K562 (cell line): ENCODE results near the gene C1orf21. TPM values are rescaled to one million over a fixed set of nuclear protein-coding genes. Genes with fewer than 3 reads are reported as not detected.

ENCODE experiments used
- ATAC-seq: fragments of 200-7000 bp; cut with Tn5 transposase; 3 replicates; pipeline ENCODE4 v1.9.1; 2020; ENCODE audit warnings: moderate library complexity
- BruUV-seq: library from RNA; stranded (reverse); fragments of 400-500 nt; replicated peaks from 2 replicates; lab custom pipeline; 2021; lab: Mats Ljungman, UMichigan
- CTCF ChIA-PET: fragments of 300-600 bp; formaldehyde crosslinking; extraction: SDS; loops from one replicate; lab custom pipeline; 2021; ENCODE audit warnings: low intra/inter-chr PET ratio; lab: Yijun Ruan, JAX
- POLR2A ChIA-PET: fragments of 300-600, 350-650 bp; sonication (Branson Sonifier 250); formaldehyde crosslinking; extraction: SDS; loops from one replicate; lab custom pipeline; 2021; ENCODE audit warnings: antibody characterized with exemption, inconsistent platforms; lab: Yijun Ruan, JAX
- DNase-seq, 4 experiments: peaks; one replicate each; pipeline versions ENCODE4 v3.0.0 to v3.0.0-alpha.2; 2011 to 2018; ENCODE audit warnings: low spot score in 3 of 4, mixed read lengths in 3 of 4; ENCODE audit errors: extremely low read depth in 1 of 4
- FAIRE-seq: peaks from 2 replicates; lab custom pipeline; 2011; peaks lifted over from hg19 to GRCh38; lab: Jason Lieb, UNC
- H2AFZ ChIP-seq: 2 replicates; pipeline ENCODE4 v1.6.0; 2011; ENCODE audit warnings: low read depth, low read length, control low read depth, inconsistent platforms
- H3K27ac ChIP-seq: fragments of 200-600 bp; 3 replicates; pipeline ENCODE4 v1.8.0; 2011; ENCODE audit warnings: low read depth, mild to moderate bottlenecking, control low read depth, inconsistent platforms, low read length, moderate library complexity, mixed read lengths; ENCODE audit errors: extremely low read depth
- H3K27me3 ChIP-seq, 2 experiments: fragments of 300-600 bp in 1 of 2; 2 replicates in 1 of 2; 3 replicates in 1 of 2; pipeline versions ENCODE4 v1.6.0 to v1.8.0; 2011; ENCODE audit warnings: inconsistent platforms in 2 of 2, low read length in 2 of 2, mild to moderate bottlenecking in 1 of 2, mixed read lengths in 1 of 2, moderate library complexity in 1 of 2; ENCODE audit not compliant: control insufficient read depth in 2 of 2, insufficient read depth in 2 of 2
- H3K36me3 ChIP-seq: fragments of 300-600 bp; 3 replicates; pipeline ENCODE4 v1.8.0; 2011; ENCODE audit warnings: mild to moderate bottlenecking, low read length, inconsistent platforms; ENCODE audit not compliant: control insufficient read depth, insufficient read depth
- H3K4me1 ChIP-seq, 2 experiments: fragments of 200-600 bp in 1 of 2; replicated peaks in 1 of 2; 2 replicates in 1 of 2; 3 replicates in 1 of 2; pipeline versions ENCODE4 v1.5.1 to v1.8.0; 2011; ENCODE audit warnings: inconsistent platforms in 2 of 2, low read length in 2 of 2, mild to moderate bottlenecking in 1 of 2, mixed read lengths in 1 of 2, moderate library complexity in 1 of 2; ENCODE audit not compliant: control insufficient read depth in 2 of 2, insufficient read depth in 2 of 2
- H3K4me2 ChIP-seq: 2 replicates; pipeline ENCODE4 v1.6.1; 2011; ENCODE audit warnings: low read length, control low read depth, inconsistent platforms, mixed read lengths; ENCODE audit not compliant: insufficient read depth
- H3K4me3 ChIP-seq: fragments of 200-600 bp; sonication (generic), shearing (Covaris generic); 2 replicates; pipeline ENCODE4 v1.5.1; 2016; ENCODE audit warnings: control low read depth, inconsistent platforms
- H3K79me2 ChIP-seq: fragments of 200-600 bp; 3 replicates; pipeline ENCODE4 v1.8.0; 2011; ENCODE audit warnings: low read length, inconsistent platforms; ENCODE audit not compliant: control insufficient read depth, insufficient read depth
- H3K9ac ChIP-seq, 2 experiments: 2 replicates each; pipeline versions ENCODE4 v1.6.0 to v1.6.1; 2011; ENCODE audit warnings: low read depth in 2 of 2, low read length in 2 of 2, control low read depth in 1 of 2, inconsistent platforms in 1 of 2, mild to moderate bottlenecking in 1 of 2, mixed read lengths in 1 of 2; ENCODE audit not compliant: insufficient read depth in 1 of 2
- H3K9me1 ChIP-seq: one replicate; pipeline ENCODE4 v1.6.0; 2011; ENCODE audit warnings: inconsistent platforms, mild to moderate bottlenecking, low read length, moderate library complexity; ENCODE audit not compliant: control insufficient read depth, insufficient read depth
- H3K9me3 ChIP-seq: replicated peaks from 2 replicates; pipeline ENCODE4 v1.5.1; 2011; ENCODE audit warnings: low read depth, low read length, inconsistent platforms; ENCODE audit not compliant: control insufficient read depth, insufficient read depth
- H4K20me1 ChIP-seq: replicated peaks from 2 replicates; pipeline ENCODE4 v1.6.1; 2011; ENCODE audit warnings: low read length, inconsistent platforms, mixed read lengths; ENCODE audit not compliant: control insufficient read depth, insufficient read depth
- MEIS2 ChIP-seq: fragments of 450-650 bp; IDR thresholded peaks from 2 replicates; pipeline ENCODE4 v1.6.1; 2014; ENCODE audit warnings: mild to moderate bottlenecking; ENCODE audit not compliant: partially characterized antibody
- PTBP1 ChIP-seq: fragments of 200-400 bp; formaldehyde crosslinking; IDR thresholded peaks from 2 replicates; pipeline ENCODE4 v1.6.1; 2017; ENCODE audit warnings: low read depth, low read length
- ZZZ3 ChIP-seq: fragments of 450-650 bp; IDR thresholded peaks from 2 replicates; pipeline ENCODE4 v1.6.1; 2016; ENCODE audit warnings: antibody characterized with exemption, mild to moderate bottlenecking, moderate library complexity
- WGBS: fragments of 100-300 bp; shearing (Covaris generic); methylation state at CpG from one replicate; pipeline ENCODE4 v1.1.6; 2016; ENCODE audit warnings: low coverage, mixed read lengths; ENCODE audit not compliant: insufficient coverage; ENCODE audit errors: missing lambda C conversion rate; 5-methylcytosine and 5-hydroxymethylcytosine counted together
- in situ Hi-C: fragments of 300-500 bp; cut with MboI; formaldehyde crosslinking; loops from 4 replicates; pipeline ENCODE4 v1.15.0; 2018; ENCODE audit warnings: inconsistent platforms, mixed read lengths
- intact Hi-C: fragments of 100-400 bp; cut with micrococcal nuclease; formaldehyde crosslinking; loops from 2 replicates; pipeline ENCODE4 v1.14.2; 2022
- polyA plus RNA-seq, 8 experiments: library from polyadenylated mRNA; depleted of rRNA in 4 of 8; stranded (reverse) in 5 of 8; unstranded in 3 of 8; fragments of >200 nt; fragmentation: Nextera tagmentation in 2 of 8; fragmentation: Illumina TruSeq in 1 of 8; extraction: Ambion mirVana in 2 of 8; extraction: Trizol in 1 of 8; gene quantifications; 2 replicates each; pipeline versions ENCODE4 v1.2.1 to v1.2.3, GENCODE V29; 2011 to 2014; ENCODE audit warnings: inconsistent platforms in 1 of 8, missing spikeins in 1 of 8
- total RNA-seq, 7 experiments: library from RNA; depleted of rRNA in 6 of 7; stranded (reverse); fragments of >200 nt in 6 of 7; fragmentation: Illumina TruSeq in 2 of 7; extraction: Trizol in 2 of 7; gene quantifications; 2 replicates each; pipeline versions ENCODE4 v1.2.1 to v1.2.3, GENCODE V29; 2011 to 2021; ENCODE audit warnings: low replicate concordance in 1 of 7
- TF ChIP-seq, protein P1 (sequence below): fragments of 250-450 bp; sonication (Bioruptor Pico); IDR thresholded peaks from 2 replicates; pipeline ENCODE4 v1.8.0; 2022; ENCODE audit warnings: inconsistent platforms, mild to moderate bottlenecking, moderate library complexity, borderline replicate concordance
- TF ChIP-seq, protein P2 (sequence below): fragments of 450-650 bp; IDR thresholded peaks from 2 replicates; pipeline ENCODE4 v1.6.1; 2016
- TF ChIP-seq, protein P3 (sequence below), 2 experiments: IDR thresholded peaks in 1 of 2; conservative IDR thresholded peaks in 1 of 2; 2 replicates each; pipeline ENCODE4 v1.6.1; 2016; ENCODE audit warnings: low read depth in 2 of 2, mild to moderate bottlenecking in 1 of 2, missing compliant biosample characterization in 1 of 2, missing genetic modification characterization in 1 of 2, moderate library complexity in 1 of 2

Gene C1orf21
- total and polyA plus RNA-seq, 9 of the 15 experiments (the other 6 are each of a cell fraction or from before 2014, with no cell fraction given), result under 0.01 to 0.31 (median 0.07) TPM

DNA sequence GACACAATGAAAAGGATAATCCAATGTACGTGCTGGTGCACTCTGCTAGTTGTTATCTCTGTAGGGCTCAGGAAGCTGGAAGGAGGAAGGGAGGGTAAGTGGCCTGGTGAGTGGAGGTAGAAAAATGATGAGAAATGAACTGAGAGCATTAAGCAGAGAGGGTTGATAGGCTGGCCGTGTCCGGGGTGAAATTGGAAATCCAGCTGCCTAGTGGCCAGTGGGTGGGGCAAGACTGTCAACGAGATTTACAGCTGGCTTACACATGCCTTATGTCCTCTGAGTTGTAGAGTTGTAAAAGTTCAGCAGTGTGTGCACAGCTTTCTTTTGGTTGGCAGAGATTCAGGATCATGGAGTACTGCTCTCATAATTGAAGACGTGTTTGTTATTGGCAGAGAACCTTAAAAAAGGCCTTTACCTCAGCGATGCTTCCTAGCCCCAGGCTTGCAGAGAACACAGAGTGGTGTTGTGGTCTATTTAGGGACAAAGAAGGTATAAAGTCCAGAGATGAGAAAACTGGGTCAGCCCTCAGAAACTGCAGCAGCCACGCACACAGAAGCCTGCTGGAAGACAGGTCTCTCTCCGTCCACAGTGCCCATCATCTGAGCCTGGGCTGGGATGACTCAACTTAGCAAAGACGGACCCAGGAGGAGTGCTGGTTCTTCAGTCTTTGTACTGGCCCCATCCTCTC lies 235.5 kb downstream of the C1orf21 start:
- no TSS peak for BruUV-seq
- under 1% methylated on average over 9 of the region's 9 CpGs for WGBS
- H3K9me3 ChIP-seq, result no peaks in the 10 kb centered on the region
- H3K4me1 ChIP-seq, result no peaks in the 10 kb centered on the region
- H4K20me1 ChIP-seq, result no peaks in the 10 kb centered on the region
- ChIA-PET POLR2A (no interaction called here), CTCF (no interaction called here)
- H3K27ac ChIP-seq, result no peak overlapping the region
- in situ Hi-C loops, result no loop called here
- peak; percentile 68 for ATAC-seq
- H2AFZ ChIP-seq, result no peak overlapping the region
- no peak for FAIRE-seq
- no peak overlapping the region for H3K4me2 ChIP-seq
- no peaks in the 10 kb centered on the region for H3K36me3 ChIP-seq
- peaks cover 38 to 52% of the 10 kb centered on the region in 2 experiments for H3K27me3 ChIP-seq
- no peak for DNase-seq
- no peaks in the 10 kb centered on the region for H3K9me1 ChIP-seq
- intact Hi-C loops, result no loop called here
- no peaks in the 10 kb centered on the region for H3K79me2 ChIP-seq
- H3K4me3 ChIP-seq, result no peak overlapping the region
- TF ChIP-seq, protein P1, sequence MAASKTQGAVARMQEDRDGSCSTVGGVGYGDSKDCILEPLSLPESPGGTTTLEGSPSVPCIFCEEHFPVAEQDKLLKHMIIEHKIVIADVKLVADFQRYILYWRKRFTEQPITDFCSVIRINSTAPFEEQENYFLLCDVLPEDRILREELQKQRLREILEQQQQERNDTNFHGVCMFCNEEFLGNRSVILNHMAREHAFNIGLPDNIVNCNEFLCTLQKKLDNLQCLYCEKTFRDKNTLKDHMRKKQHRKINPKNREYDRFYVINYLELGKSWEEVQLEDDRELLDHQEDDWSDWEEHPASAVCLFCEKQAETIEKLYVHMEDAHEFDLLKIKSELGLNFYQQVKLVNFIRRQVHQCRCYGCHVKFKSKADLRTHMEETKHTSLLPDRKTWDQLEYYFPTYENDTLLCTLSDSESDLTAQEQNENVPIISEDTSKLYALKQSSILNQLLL (CRISPR knock-in tag), result no peak
- TF ChIP-seq, protein P2, sequence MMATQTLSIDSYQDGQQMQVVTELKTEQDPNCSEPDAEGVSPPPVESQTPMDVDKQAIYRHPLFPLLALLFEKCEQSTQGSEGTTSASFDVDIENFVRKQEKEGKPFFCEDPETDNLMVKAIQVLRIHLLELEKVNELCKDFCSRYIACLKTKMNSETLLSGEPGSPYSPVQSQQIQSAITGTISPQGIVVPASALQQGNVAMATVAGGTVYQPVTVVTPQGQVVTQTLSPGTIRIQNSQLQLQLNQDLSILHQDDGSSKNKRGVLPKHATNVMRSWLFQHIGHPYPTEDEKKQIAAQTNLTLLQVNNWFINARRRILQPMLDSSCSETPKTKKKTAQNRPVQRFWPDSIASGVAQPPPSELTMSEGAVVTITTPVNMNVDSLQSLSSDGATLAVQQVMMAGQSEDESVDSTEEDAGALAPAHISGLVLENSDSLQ, result peak; percentile 70
- no peak for TF ChIP-seq PTBP1
- peak; percentile 92 for TF ChIP-seq MEIS2
- TF ChIP-seq, protein P3, sequence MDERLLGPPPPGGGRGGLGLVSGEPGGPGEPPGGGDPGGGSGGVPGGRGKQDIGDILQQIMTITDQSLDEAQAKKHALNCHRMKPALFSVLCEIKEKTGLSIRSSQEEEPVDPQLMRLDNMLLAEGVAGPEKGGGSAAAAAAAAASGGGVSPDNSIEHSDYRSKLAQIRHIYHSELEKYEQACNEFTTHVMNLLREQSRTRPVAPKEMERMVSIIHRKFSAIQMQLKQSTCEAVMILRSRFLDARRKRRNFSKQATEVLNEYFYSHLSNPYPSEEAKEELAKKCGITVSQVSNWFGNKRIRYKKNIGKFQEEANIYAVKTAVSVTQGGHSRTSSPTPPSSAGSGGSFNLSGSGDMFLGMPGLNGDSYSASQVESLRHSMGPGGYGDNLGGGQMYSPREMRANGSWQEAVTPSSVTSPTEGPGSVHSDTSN (CRISPR knock-in tag; IDR thresholded peaks at IDR 0.05; ENCODE audit: low read depth), result no peak
- TF ChIP-seq, protein P3 (tag; conservative IDR thresholded peaks at IDR 0.05; ENCODE audit: low read depth), result peak; percentile 89
- no peak for TF ChIP-seq ZZZ3
- H3K9ac ChIP-seq, result no peak overlapping the region
